WERI-Rb-1 (cell line): ENCODE measurements around the gene C4B.
"Not testable (repeated sequence)": the region's sequence is repeated elsewhere in the genome, so short reads cannot be mapped to it uniquely, and the experiment has no call there.

ENCODE experiments used
- DNase-seq: peaks from one replicate; pipeline ENCODE4 v3.0.0-alpha.2; 2020
- H3K27ac ChIP-seq: fragments of 250-450 bp; sonication (Bioruptor Pico); 2 replicates; pipeline ENCODE4 v1.5.1; 2020; ENCODE audit warnings: mild to moderate bottlenecking, moderate library complexity
- H3K27me3 ChIP-seq: fragments of 250-450 bp; sonication (Bioruptor Pico); 2 replicates; pipeline ENCODE4 v1.5.1; 2021; ENCODE audit warnings: mild to moderate bottlenecking, low read depth, moderate library complexity; ENCODE audit not compliant: insufficient read depth, severe bottlenecking
- H3K36me3 ChIP-seq: fragments of 250-450 bp; sonication (Bioruptor Pico); 2 replicates; pipeline ENCODE4 v1.5.1; 2020; ENCODE audit warnings: mild to moderate bottlenecking, moderate library complexity
- H3K4me3 ChIP-seq: 2 replicates; pipeline ENCODE4 v1.5.1; 2011; ENCODE audit warnings: low read depth, mild to moderate bottlenecking, control low read depth, low read length
- H3K9me3 ChIP-seq: fragments of 250-450 bp; sonication (Bioruptor Pico); 2 replicates; pipeline ENCODE4 v1.5.1; 2021; ENCODE audit warnings: mild to moderate bottlenecking, moderate library complexity; ENCODE audit not compliant: severe bottlenecking
- CTCF ChIP-seq: IDR thresholded peaks from 2 replicates; pipeline ENCODE4 v1.5.1; 2011; ENCODE audit warnings: low read depth, mild to moderate bottlenecking, control low read depth, inconsistent platforms, low read length

Gene C4B

GRCh38 chr6:32014547-32014946 lies at the start of gene C4B:
TSS of gene C4B (plus strand) at chr6:32014795. CDS start at chr6:32014846, 51 bp downstream.
- not testable (repeated sequence) for H3K27me3 ChIP-seq, H3K9me3 ChIP-seq, DNase-seq, H3K4me3 ChIP-seq, H3K36me3 ChIP-seq, H3K27ac ChIP-seq

GRCh38 chr6:31965700-31966099 lies 48.9 kb upstream of the C4B start:
- Histone ChIP-seq H3K9me3 (no peaks in the 10 kb centered on the region), H3K4me3 (no peak overlapping the region), H3K27me3 (no peaks in the 10 kb centered on the region), H3K36me3 (peaks cover 100% of the 10 kb centered on the region), H3K27ac (no peak overlapping the region)
- TF ChIP-seq CTCF = no peak
- no peak for DNase-seq

GRCh38 chr6:31966506-31966905 lies 48.1 kb upstream of the C4B start:
- no peaks in the 10 kb centered on the region for H3K9me3 ChIP-seq
- TF ChIP-seq CTCF = no peak
- DNase-seq = no peak
- H3K4me3 ChIP-seq = no peak overlapping the region
- peaks cover 95% of the 10 kb centered on the region for H3K36me3 ChIP-seq
- H3K27me3 ChIP-seq = no peaks in the 10 kb centered on the region
- no peak overlapping the region for H3K27ac ChIP-seq

GRCh38 chr6:31966997-31967925 lies 47.3 kb upstream of the C4B start:
- H3K4me3 ChIP-seq = no peak overlapping the region
- no peaks in the 10 kb centered on the region for H3K27me3 ChIP-seq
- H3K27ac ChIP-seq = no peak overlapping the region
- TF ChIP-seq CTCF = no peak
- H3K36me3 ChIP-seq = peaks cover 90% of the 10 kb centered on the region
- no peaks in the 10 kb centered on the region for H3K9me3 ChIP-seq
- no peak for DNase-seq

GRCh38 chr6:31967926-31968320 lies 46.7 kb upstream of the C4B start:
- H3K27ac ChIP-seq = no peak overlapping the region
- peaks cover 83% of the 10 kb centered on the region for H3K36me3 ChIP-seq
- no peak overlapping the region for H3K4me3 ChIP-seq
- no peak for DNase-seq
- H3K9me3 ChIP-seq = no peaks in the 10 kb centered on the region
- no peaks in the 10 kb centered on the region for H3K27me3 ChIP-seq
- TF ChIP-seq CTCF = no peak

- no peak overlapping the region for H3K4me3 ChIP-seq
- no peak overlapping the region for H3K27ac ChIP-seq
- no peak for DNase-seq
- H3K9me3 ChIP-seq = no peaks in the 10 kb centered on the region
- H3K36me3 ChIP-seq = peaks cover 79% of the 10 kb centered on the region
- TF ChIP-seq CTCF = no peak
- H3K27me3 ChIP-seq = no peaks in the 10 kb centered on the region
Observed at GRCh38 chr6:31968326-31968725, 46.3 kb upstream of the C4B start.
